Astrocyte (in vitro differentiated cells and primary cell): ENCODE measurements around the gene TTC7B.

ENCODE experiments used
- EZH2 ChIP-seq: IDR thresholded peaks from 2 replicates; pipeline ENCODE4 v1.6.1; 2012; ENCODE audit warnings: mild to moderate bottlenecking, low read length, inconsistent platforms; ENCODE audit not compliant: insufficient read depth
- TF ChIP-seq, protein P1 (sequence below): IDR thresholded peaks from 2 replicates; pipeline ENCODE4 v1.5.1; 2011; ENCODE audit warnings: low read depth, mild to moderate bottlenecking, inconsistent platforms, low read length, moderate library complexity; ENCODE audit not compliant: insufficient read depth

GRCh38 chr14:90538716-90539495 lies 277.3 kb downstream of the TTC7B start:
- TF ChIP-seq, protein P1, sequence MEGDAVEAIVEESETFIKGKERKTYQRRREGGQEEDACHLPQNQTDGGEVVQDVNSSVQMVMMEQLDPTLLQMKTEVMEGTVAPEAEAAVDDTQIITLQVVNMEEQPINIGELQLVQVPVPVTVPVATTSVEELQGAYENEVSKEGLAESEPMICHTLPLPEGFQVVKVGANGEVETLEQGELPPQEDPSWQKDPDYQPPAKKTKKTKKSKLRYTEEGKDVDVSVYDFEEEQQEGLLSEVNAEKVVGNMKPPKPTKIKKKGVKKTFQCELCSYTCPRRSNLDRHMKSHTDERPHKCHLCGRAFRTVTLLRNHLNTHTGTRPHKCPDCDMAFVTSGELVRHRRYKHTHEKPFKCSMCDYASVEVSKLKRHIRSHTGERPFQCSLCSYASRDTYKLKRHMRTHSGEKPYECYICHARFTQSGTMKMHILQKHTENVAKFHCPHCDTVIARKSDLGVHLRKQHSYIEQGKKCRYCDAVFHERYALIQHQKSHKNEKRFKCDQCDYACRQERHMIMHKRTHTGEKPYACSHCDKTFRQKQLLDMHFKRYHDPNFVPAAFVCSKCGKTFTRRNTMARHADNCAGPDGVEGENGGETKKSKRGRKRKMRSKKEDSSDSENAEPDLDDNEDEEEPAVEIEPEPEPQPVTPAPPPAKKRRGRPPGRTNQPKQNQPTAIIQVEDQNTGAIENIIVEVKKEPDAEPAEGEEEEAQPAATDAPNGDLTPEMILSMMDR, result no peak
- TF ChIP-seq EZH2, result no peak
